ENCODE results near the gene TNRC6B.

GRCh38 chr22:40368836-40369235 is 191.1 kb downstream of the TNRC6B start:
- no peak for TF ChIP-seq CTCF (conservative IDR thresholded peaks at IDR 0.05)
- no peak for TF ChIP-seq EZH2 (IDR thresholded peaks at IDR 0.05; ENCODE audit: low read depth)

All from PC-9 (cell line).